ENCODE data around the gene TPRG1L.

- TF ChIP-seq, protein P1, sequence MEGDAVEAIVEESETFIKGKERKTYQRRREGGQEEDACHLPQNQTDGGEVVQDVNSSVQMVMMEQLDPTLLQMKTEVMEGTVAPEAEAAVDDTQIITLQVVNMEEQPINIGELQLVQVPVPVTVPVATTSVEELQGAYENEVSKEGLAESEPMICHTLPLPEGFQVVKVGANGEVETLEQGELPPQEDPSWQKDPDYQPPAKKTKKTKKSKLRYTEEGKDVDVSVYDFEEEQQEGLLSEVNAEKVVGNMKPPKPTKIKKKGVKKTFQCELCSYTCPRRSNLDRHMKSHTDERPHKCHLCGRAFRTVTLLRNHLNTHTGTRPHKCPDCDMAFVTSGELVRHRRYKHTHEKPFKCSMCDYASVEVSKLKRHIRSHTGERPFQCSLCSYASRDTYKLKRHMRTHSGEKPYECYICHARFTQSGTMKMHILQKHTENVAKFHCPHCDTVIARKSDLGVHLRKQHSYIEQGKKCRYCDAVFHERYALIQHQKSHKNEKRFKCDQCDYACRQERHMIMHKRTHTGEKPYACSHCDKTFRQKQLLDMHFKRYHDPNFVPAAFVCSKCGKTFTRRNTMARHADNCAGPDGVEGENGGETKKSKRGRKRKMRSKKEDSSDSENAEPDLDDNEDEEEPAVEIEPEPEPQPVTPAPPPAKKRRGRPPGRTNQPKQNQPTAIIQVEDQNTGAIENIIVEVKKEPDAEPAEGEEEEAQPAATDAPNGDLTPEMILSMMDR (conservative IDR thresholded peaks at IDR 0.05; ENCODE audit: low read depth, low read length): no peak
- TF ChIP-seq USF2 (IDR thresholded peaks at IDR 0.05; ENCODE audit: low read depth, low read length) (no peak), MXI1 (IDR thresholded peaks at IDR 0.05; ENCODE audit: borderline replicate concordance, low read depth, low read length) (no peak), CEBPB (IDR thresholded peaks at IDR 0.05; ENCODE audit: low read depth, low read length) (no peak), SMC3 (IDR thresholded peaks at IDR 0.05; ENCODE audit: low read depth, low read length) (no peak), POLR2A (IDR thresholded peaks at IDR 0.05; ENCODE audit: low read depth, low read length) (no peak), RAD21 (IDR thresholded peaks at IDR 0.05; ENCODE audit: low read length) (no peak), FOS (IDR thresholded peaks at IDR 0.05; ENCODE audit: low read depth, low read length) (no peak), BHLHE40 (IDR thresholded peaks at IDR 0.05; ENCODE audit: low read depth, low read length) (no peak)
These were observed 32.9 kb downstream of the TPRG1L start for GRCh38 chr1:3657578-3658230.

Data from IMR-90 (cell line).